Left renal pelvis (tissue), 4 donors: ENCODE data around the gene ZNRF2. TPM values are rescaled to one million over a fixed set of nuclear protein-coding genes. Genes with fewer than 3 reads are reported as not detected.
"Not testable (repeated sequence)": the region's sequence is repeated elsewhere in the genome, so short reads cannot be mapped to it uniquely, and the experiment has no call there.

ENCODE experiments used
- DNase-seq, 4 donors: peaks; one replicate each; pipeline ENCODE4 v3.0.0-alpha.2; 2013; ENCODE audit warnings: low read depth in 4 of 4, low spot score in 3 of 4
- polyA plus RNA-seq, 4 donors: library from polyadenylated mRNA; unstranded; fragments of 120-200 nt; gene quantifications; one replicate each; pipeline ENCODE4 v1.2.1, GENCODE V29; 2013; ENCODE audit not compliant: insufficient read length in 4 of 4

Gene ZNRF2
- polyA plus RNA-seq, 4 donors = 10.7 to 23.0 (median 16.9) TPM

- DNase-seq = no peak
Measured at GRCh38 chr7:30286749-30287148, 2.4 kb downstream of the ZNRF2 start.

GRCh38 chr7:30287625-30288024, 3.2 kb downstream of the ZNRF2 start:
- DNase-seq = not testable (repeated sequence)

GRCh38 chr7:30289634-30290033, 5.2 kb downstream of the ZNRF2 start:
- DNase-seq = not testable (repeated sequence)

- DNase-seq = not testable (repeated sequence)
Measured at GRCh38 chr7:30290317-30290716, 5.9 kb downstream of the ZNRF2 start.

DNA sequence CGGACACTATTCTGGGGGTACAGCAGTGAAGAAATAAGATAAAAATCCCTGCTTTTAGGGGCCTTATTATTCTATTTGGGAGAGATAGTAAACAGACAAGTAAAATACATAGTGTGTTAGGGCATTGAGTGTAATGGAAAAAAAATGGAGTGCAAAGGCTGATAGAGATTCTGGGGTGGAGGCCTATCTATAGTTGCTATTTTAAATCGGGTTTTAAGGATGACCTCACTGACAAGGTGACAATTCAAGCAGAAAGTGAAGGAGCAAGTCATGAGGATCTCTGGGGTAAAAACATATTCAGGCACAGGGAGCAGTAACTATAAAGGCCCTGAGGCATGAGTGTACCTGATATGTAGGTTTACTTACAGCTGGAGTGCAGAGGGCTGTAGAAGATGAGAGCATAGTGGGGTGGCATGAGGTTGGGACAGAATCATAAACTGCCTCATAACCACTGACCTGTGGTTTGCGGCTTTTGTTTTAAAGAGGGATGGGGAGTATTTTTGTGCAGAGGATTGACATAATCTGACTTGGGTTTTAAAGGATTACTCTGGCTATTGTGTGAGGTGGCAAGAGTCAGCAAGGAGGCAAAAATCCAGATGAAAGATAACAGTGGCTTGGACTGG, 8.1 kb downstream of the ZNRF2 start:
- not testable (repeated sequence) for DNase-seq

DNA sequence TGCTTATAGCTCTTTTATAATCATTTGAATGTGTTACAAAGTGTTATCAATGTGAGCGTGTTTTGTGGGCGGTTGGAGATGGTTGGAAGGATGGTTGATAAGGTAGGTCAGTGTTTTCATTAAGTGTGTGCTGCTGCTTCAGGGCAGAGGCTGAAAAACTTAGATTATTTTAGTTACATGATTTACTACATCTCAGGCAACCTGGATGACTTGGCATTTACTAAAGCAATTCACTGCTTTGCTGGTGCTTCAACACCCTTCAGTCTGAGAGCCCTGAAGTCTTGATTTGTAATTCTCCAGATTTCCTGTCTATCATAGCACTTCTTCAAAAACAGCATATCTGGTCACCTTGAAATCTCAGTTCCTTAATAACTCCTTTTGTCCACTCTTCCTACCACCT, 11.9 kb downstream of the ZNRF2 start:
- not testable (repeated sequence) for DNase-seq

GRCh38 chr7:30297499-30297898, 13.1 kb downstream of the ZNRF2 start:
- DNase-seq = not testable (repeated sequence)

- not testable (repeated sequence) for DNase-seq
Measured at GRCh38 chr7:30298409-30298808, 14.0 kb downstream of the ZNRF2 start.

GRCh38 chr7:30301751-30302150, 17.4 kb downstream of the ZNRF2 start:
- no peak for DNase-seq

DNA sequence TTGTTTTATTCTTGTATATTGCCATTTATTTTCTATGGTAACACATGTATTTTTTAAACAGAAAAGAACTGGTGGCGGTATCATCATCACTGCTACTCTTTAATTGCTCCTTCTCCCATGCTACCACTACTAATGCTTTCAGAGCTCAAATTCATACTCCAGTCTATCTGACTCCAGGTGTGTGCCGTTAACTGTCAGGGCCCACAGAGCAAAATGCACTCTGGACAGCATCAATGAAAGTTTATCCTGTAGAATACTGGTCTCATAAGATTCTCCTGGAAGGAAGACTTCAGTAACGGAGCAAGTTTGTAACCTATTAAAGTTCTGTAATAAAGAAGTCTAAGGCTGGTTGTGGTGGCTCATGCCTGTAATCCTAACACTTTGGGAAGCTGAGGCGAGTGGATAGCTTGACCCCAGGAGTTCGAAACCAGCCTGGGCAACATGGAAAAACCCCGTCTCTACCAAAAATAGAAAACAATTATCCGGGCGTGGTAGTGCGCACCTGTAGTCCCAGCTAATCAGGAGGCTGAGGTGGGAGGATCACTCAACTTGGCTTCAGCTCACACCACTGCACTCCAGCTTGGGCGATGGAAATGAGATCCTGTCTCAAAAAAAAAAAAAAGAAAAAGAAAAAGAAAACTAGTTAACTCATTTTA, 18.4 kb downstream of the ZNRF2 start:
- DNase-seq = no peak

- no peak for DNase-seq
Measured at GRCh38 chr7:30303312-30304039, 19.1 kb downstream of the ZNRF2 start.

- no peak for DNase-seq
Measured at GRCh38 chr7:30304177-30304884, 19.9 kb downstream of the ZNRF2 start.

GRCh38 chr7:30306976-30307375, 22.6 kb downstream of the ZNRF2 start:
- DNase-seq = no peak

DNA sequence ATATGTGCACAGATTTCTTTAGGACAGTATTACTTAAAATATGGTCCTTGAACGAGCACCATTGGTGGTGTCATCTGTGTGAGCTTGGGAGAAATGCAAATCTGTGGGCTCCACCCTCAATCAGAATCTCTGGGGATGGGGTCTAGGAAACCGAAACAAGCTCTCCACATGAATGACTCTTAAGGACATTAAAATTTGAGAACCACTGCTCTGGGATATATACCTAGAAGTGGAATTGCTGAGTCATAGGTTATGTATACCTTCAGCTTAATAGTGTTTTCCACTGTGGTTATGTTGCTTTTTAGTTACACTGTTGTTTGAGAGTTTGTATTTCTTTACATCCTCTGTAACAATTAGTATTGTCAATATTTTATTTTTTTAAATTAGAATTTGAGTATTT, 24.0 kb downstream of the ZNRF2 start:
- no peak for DNase-seq

DNA sequence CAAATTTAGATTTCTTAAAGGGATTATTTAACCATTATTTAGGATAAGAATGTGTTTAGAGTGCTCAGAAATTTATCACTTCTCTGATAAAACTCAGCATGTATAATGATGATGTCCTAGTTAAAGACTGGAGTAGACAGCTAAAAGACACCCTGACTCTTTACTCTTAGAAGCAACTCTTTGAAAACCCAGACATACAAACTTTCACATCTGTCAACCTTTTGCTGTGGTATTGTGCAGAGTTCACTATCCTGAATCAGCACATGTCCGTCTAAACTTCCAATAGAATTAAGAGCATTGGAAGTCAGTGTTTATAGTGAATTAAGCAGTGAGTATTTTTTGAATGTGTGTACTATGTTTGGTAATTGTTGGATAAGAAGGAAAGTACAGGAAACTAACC, 24.9 kb downstream of the ZNRF2 start:
- DNase-seq = no peak

DNA sequence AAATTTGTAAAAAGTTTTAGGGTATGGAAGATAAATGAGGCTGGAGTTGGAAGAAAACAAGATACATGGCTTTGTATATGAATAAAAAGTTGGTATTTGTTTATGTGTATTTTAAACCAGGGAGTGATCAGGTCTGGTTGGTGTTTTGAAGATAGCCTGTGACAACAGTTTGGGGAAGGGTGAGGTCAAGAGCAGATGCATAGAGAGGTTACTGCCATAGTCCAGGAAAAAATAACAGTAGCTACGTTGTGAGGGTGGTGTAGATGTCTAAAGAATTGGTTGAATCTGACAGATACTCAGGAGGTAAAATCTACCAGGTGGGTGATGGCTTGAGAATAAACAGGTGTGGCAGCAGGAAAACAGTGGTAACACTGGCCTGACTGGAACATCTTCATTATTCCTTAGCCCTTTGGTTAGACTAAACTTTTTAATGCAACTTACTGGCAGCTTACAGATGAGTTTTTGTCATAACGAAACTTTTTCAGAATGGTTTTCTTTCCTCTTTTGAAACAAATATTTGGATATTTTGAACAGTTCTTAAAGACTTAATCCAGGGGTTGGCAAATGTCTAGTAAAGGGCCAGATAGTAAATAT, 25.5 kb downstream of the ZNRF2 start:
- DNase-seq = no peak

DNA sequence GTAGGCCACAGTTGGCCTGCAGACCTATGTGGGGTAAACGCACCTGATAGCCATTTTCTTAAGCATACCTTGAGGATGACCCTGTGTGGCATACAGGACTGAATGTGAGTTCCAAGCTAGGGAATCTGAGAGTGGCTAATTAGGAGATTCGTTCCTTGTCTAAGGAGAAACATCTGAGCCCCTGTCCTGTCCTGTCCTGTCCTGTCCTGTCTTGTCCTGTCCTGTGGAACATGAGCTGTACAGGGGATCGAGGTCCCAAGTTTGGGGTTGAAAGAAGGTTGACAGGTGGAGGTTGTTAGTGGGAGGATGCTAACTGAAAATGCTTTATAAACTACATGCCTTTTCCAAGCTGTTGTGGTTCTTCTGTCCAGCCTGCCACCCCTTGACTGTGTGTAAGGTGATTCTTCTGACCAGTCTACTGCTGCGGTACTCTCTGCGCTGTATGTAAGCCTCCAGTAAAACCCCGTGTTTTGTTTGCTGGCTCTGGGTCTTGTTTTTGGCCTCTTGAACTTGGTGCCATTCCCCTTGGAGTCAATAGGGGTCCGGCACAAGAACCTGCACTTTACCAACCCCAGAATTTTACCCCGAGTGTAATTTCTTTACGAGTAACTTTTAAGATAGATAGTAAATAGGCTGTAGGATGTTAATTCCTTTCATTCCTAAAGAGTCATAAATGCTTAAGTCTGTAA, 26.4 kb downstream of the ZNRF2 start:
- DNase-seq = no peak

DNA sequence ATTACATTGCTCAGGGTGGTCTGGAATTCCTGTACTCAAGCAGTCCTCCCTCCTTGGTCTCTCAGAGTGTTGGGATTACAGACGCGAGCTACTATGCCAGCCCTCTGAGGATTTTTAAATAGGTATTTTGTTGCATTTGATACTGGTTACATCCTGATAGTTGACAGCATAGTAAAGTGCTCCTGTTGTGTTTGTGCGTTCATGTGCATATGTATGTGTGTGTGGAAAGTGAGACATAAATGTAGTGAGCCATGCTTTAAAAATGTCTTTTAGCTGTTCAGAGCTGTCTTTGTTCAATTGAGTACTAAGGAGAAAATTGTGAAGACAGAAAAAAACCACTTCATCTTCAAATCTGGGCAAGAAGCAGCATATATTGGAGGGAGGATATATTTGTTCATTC, 27.8 kb downstream of the ZNRF2 start:
- DNase-seq = no peak

DNA sequence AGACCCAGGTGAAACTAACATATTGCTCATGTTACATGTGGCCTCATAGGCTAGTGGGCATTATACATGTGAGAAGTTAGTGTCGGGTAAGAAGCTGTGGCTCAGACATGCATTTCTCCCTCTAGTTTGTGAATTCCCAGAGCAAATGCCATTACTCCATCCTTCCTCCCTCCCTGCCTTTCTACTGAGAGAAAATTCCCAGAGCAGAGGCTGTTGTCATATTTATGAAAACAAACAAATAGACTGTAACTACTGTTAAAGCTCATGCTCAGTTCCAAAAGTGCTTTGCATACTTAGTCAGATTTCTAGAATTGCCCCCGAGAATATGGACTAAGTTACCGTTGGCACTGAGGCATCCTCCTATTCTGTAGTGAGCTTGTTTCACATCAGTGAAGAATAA, 29.0 kb downstream of the ZNRF2 start:
- DNase-seq = no peak

DNA sequence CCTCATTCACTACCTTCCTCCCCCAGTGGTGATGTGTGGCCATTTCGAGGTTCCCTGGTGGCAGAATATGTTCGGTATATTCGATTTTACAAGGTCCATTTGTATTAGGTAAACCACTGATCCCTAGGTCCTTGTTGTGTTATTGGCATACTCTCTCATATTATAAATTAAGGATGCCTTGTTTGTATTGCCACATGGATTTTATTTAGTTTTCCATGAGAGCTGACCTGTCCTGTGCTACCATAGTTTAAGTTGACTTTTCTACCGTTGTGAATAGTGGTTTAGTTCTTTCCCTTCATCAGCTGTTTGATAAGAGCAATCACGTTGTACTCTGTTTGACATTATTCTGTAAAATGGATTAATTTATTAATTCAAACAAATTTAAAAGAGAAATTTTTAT, 29.4 kb downstream of the ZNRF2 start:
- DNase-seq = no peak
